HCT116 (cell line): Measurements from ENCODE around the gene CCNL1. TPM values are rescaled to one million over a fixed set of nuclear protein-coding genes. Genes with fewer than 3 reads are reported as not detected.

Experiments
- ATAC-seq: fragments of 200-7000 bp; cut with Tn5 transposase; 2 replicates; pipeline ENCODE4 v1.9.1; 2020; ENCODE audit warnings: mild to moderate bottlenecking, moderate library complexity
- BruUV-seq: library from RNA; stranded (reverse); fragments of 400-500 nt; replicated peaks from 2 replicates; lab custom pipeline; 2021; lab: Mats Ljungman, UMichigan
- CTCF ChIA-PET: fragments of 300-600 bp; sonication (Branson Sonifier 250); formaldehyde crosslinking; loops from one replicate; lab custom pipeline; 2021; ENCODE audit warnings: antibody characterized with exemption; lab: Charles Lee
- POLR2A ChIA-PET: fragments of 300-600, 350-600 bp; sonication (Branson Sonifier 250); formaldehyde crosslinking; loops from one replicate; lab custom pipeline; 2021; ENCODE audit warnings: antibody characterized with exemption; lab: Charles Lee
- RAD21 ChIA-PET, 2 experiments: fragments of 300-600 bp; sonication (Branson Sonifier 250); formaldehyde crosslinking; loops; one replicate each; lab custom pipeline; 2023; ENCODE audit warnings: low total read pairs in 2 of 2; ENCODE audit not compliant: uncharacterized antibody in 2 of 2, unreplicated experiment in 2 of 2, low non-redundant PET in 1 of 2; lab: Charles Lee
- DNase-seq: peaks from one replicate; pipeline ENCODE4 v3.0.0-alpha.2; 2010; ENCODE audit warnings: low read depth, low spot score
- H2AFZ ChIP-seq: fragments of 200-600 bp; shearing (Covaris generic), sonication (generic); 2 replicates; pipeline ENCODE4 v1.6.1; 2017; ENCODE audit warnings: low read depth, mixed run types, mixed read lengths, antibody characterized with exemption, low read length; ENCODE audit not compliant: poor library complexity, severe bottlenecking
- H3K27ac ChIP-seq: 2 replicates; pipeline ENCODE4 v1.5.1; 2012; ENCODE audit warnings: low read depth, low read length
- H3K27me3 ChIP-seq: fragments of 200-600 bp; sonication (generic); 2 replicates; pipeline ENCODE4 v1.6.1; 2016; ENCODE audit warnings: mixed run types, low read length, mixed read lengths; ENCODE audit not compliant: insufficient read depth
- H3K36me3 ChIP-seq, 2 experiments: fragments of 200-500 bp in 1 of 2; fragments of 200-600 bp in 1 of 2; sonication (Bioruptor generic) in 1 of 2; sonication (generic) in 1 of 2; 2 replicates each; pipeline versions ENCODE4 v1.5.1 to v1.6.1; 2014 to 2016; ENCODE audit warnings: low read length in 2 of 2, inconsistent platforms in 1 of 2, mixed read lengths in 1 of 2, mixed run types in 1 of 2; ENCODE audit not compliant: insufficient read depth in 2 of 2, control insufficient read depth in 1 of 2
- H3K4me1 ChIP-seq, 2 experiments: fragments of 200-600 bp in 1 of 2; sonication (generic) in 1 of 2; 2 replicates each; pipeline versions ENCODE4 v1.5.1 to v1.6.1; 2012 to 2017; ENCODE audit warnings: low read length in 2 of 2, inconsistent platforms in 1 of 2, mild to moderate bottlenecking in 1 of 2, mixed read lengths in 1 of 2, mixed run types in 1 of 2, moderate library complexity in 1 of 2; ENCODE audit not compliant: insufficient read depth in 2 of 2, control insufficient read depth in 1 of 2
- H3K4me2 ChIP-seq: fragments of 200-600 bp; sonication (generic); 2 replicates; pipeline ENCODE4 v1.6.1; 2017; ENCODE audit warnings: mixed run types, low read length, mixed read lengths
- H3K4me3 ChIP-seq, 2 experiments: fragments of 200-600 bp in 1 of 2; sonication (generic) in 1 of 2; replicated peaks in 1 of 2; 2 replicates each; pipeline ENCODE4 v1.5.1; 2011 to 2016; ENCODE audit warnings: low read length in 2 of 2, control low read depth in 1 of 2, low read depth in 1 of 2, mild to moderate bottlenecking in 1 of 2, mixed read lengths in 1 of 2, mixed run types in 1 of 2
- H3K79me2 ChIP-seq: fragments of 200-600 bp; sonication (generic); 2 replicates; pipeline ENCODE4 v1.6.1; 2017; ENCODE audit warnings: mild to moderate bottlenecking, mixed run types, low read length, moderate library complexity, mixed read lengths; ENCODE audit not compliant: insufficient read depth
- H3K9ac ChIP-seq: fragments of 200-600 bp; sonication (generic); 2 replicates; pipeline ENCODE4 v1.6.1; 2016; ENCODE audit warnings: low read length, mixed read lengths
- H3K9me2 ChIP-seq: fragments of 200-600 bp; sonication (generic), shearing (Covaris generic); 2 replicates; pipeline ENCODE4 v1.6.1; 2017; ENCODE audit warnings: mixed run types, mild to moderate bottlenecking, moderate library complexity; ENCODE audit not compliant: insufficient read depth
- H3K9me3 ChIP-seq, 2 experiments: fragments of 200-500 bp in 1 of 2; fragments of 200-600 bp in 1 of 2; sonication (Bioruptor generic) in 1 of 2; sonication (generic) in 1 of 2; 2 replicates each; pipeline ENCODE4 v1.6.1; 2014 to 2017; ENCODE audit warnings: low read length in 2 of 2, mixed read lengths in 2 of 2, inconsistent platforms in 1 of 2, low read depth in 1 of 2, mild to moderate bottlenecking in 1 of 2, mixed run types in 1 of 2, moderate library complexity in 1 of 2; ENCODE audit not compliant: control insufficient read depth in 1 of 2, insufficient read depth in 1 of 2
- H4K20me1 ChIP-seq: fragments of 200-600 bp; sonication (generic), shearing (Covaris generic); 2 replicates; pipeline ENCODE4 v1.6.1; 2017; ENCODE audit warnings: mixed run types, mild to moderate bottlenecking, moderate library complexity; ENCODE audit not compliant: insufficient read depth
- CBX3 ChIP-seq: IDR thresholded peaks from 2 replicates; pipeline ENCODE4 v1.6.1; 2012; ENCODE audit warnings: low read depth
- CEBPB ChIP-seq: IDR thresholded peaks from 2 replicates; pipeline ENCODE4 v1.6.1; 2012; ENCODE audit warnings: low read depth
- EGR1 ChIP-seq: IDR thresholded peaks from 2 replicates; pipeline ENCODE4 v1.6.1; 2012; ENCODE audit warnings: low read depth
- EZH2 ChIP-seq: fragments of 200-600 bp; sonication (generic); IDR thresholded peaks from 2 replicates; pipeline ENCODE4 v1.6.1; 2017; ENCODE audit warnings: antibody characterized with exemption, mixed run types
- EZH2phosphoT487 ChIP-seq: fragments of 200-600 bp; IDR thresholded peaks from 2 replicates; pipeline ENCODE4 v1.6.1; 2018; ENCODE audit warnings: antibody characterized with exemption, borderline replicate concordance
- FOSL1 ChIP-seq: IDR thresholded peaks from 2 replicates; pipeline ENCODE4 v1.6.1; 2012; ENCODE audit warnings: low read depth
- JUND ChIP-seq: IDR thresholded peaks from 2 replicates; pipeline ENCODE4 v1.6.1; 2012
- POLR2A ChIP-seq: IDR thresholded peaks from 2 replicates; pipeline ENCODE4 v1.7.0; 2011; ENCODE audit warnings: borderline replicate concordance; ENCODE audit not compliant: insufficient read depth, insufficient read length; ENCODE audit errors: extremely low read depth
- POLR2AphosphoS5 ChIP-seq: IDR thresholded peaks from 2 replicates; pipeline ENCODE4 v1.6.1; 2011; ENCODE audit warnings: mild to moderate bottlenecking, low read depth, low read length, moderate library complexity
- RAD21 ChIP-seq: IDR thresholded peaks from 2 replicates; pipeline ENCODE4 v1.6.1; 2012; ENCODE audit warnings: low read depth, mild to moderate bottlenecking
- SIN3A ChIP-seq: IDR thresholded peaks from 2 replicates; pipeline ENCODE4 v1.6.1; 2012; ENCODE audit warnings: low read depth
- SP1 ChIP-seq: IDR thresholded peaks from 2 replicates; pipeline ENCODE4 v1.6.1; 2012; ENCODE audit warnings: low read depth
- TCF7L2 ChIP-seq: IDR thresholded peaks from 2 replicates; pipeline ENCODE4 v1.7.0; 2011; ENCODE audit warnings: borderline replicate concordance, inconsistent platforms; ENCODE audit not compliant: insufficient read depth, insufficient read length; ENCODE audit errors: extremely low read depth
- YY1 ChIP-seq: IDR thresholded peaks from 2 replicates; pipeline ENCODE4 v1.6.1; 2011; ENCODE audit warnings: low read length, low read depth, moderate library complexity, mild to moderate bottlenecking; ENCODE audit not compliant: insufficient replicate concordance; ENCODE audit errors: extremely low read depth
- ZNF274 ChIP-seq: fragments of 200-500 bp; sonication (Bioruptor generic); IDR thresholded peaks from 2 replicates; pipeline ENCODE4 v1.6.1; 2014; ENCODE audit warnings: mild to moderate bottlenecking, low read depth, low read length, inconsistent platforms
- intact Hi-C: fragments of 100-400 bp; cut with micrococcal nuclease; formaldehyde crosslinking; loops from 2 replicates; pipeline ENCODE4 v1.10.0; 2022
- total RNA-seq: library from RNA; stranded (reverse); gene quantifications from one replicate; pipeline ENCODE4 v1.2.1, GENCODE V29; 2021; ENCODE audit not compliant: unreplicated experiment
- TF ChIP-seq, protein P1 (sequence below), 3 experiments: fragments of 200-600 bp in 1 of 3; sonication (generic) in 1 of 3; IDR thresholded peaks in 2 of 3; conservative IDR thresholded peaks in 1 of 3; 2 replicates each; pipeline ENCODE4 v1.5.1; 2012 to 2017; ENCODE audit warnings: low read depth in 2 of 3, low read length in 2 of 3, antibody characterized with exemption in 1 of 3, borderline replicate concordance in 1 of 3, control low read depth in 1 of 3, mild to moderate bottlenecking in 1 of 3, mixed read lengths in 1 of 3, mixed run types in 1 of 3, moderate library complexity in 1 of 3; ENCODE audit not compliant: insufficient read depth in 1 of 3
- TF ChIP-seq, protein P2 (sequence below): IDR thresholded peaks from 2 replicates; pipeline ENCODE4 v1.6.1; 2012; ENCODE audit warnings: low read depth
- TF ChIP-seq, protein P3 (sequence below): IDR thresholded peaks from 2 replicates; pipeline ENCODE4 v1.6.1; 2011; ENCODE audit warnings: mild to moderate bottlenecking, low read length, moderate library complexity; ENCODE audit not compliant: insufficient replicate concordance; ENCODE audit errors: extremely low read depth
- TF ChIP-seq, protein P4 (sequence below): IDR thresholded peaks from 2 replicates; pipeline ENCODE4 v1.6.1; 2012
- TF ChIP-seq, protein P5 (sequence below): IDR thresholded peaks from 2 replicates; pipeline ENCODE4 v1.6.1; 2012

Gene CCNL1
- total RNA-seq, 1 experiment from 2014 or later: 96.7 TPM

DNA sequence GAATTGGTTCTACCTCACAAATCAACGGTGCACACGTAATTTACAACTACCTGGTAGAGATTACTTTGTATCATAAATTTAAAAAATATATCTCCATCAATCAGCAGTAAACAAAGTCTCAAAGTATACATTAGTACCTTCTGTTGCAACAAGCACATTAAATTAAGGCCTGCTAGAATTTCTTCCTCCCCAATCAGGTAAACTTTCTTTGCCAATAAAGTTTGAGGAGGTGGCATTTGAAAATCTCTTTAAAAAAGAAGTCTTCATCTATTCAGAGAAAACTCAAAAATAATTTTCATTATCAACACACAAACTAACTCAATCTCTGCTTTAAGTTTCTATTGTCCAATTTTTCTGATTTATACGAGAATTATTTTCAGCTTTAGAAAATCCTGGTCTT, 4.4 kb downstream of the CCNL1 start:
- ChIA-PET RAD21 (no interaction called here), CTCF (no interaction called here), POLR2A (interaction anchor here (3.1 kb wide), 1 partner anchor 19 kb away, joined by 10 read pairs; no protein-coding TSS in a partner anchor)
- Histone ChIP-seq H3K27me3 (no peaks in the 10 kb centered on the region), H3K9ac (no peak overlapping the region), H3K9me2 (no peaks in the 10 kb centered on the region), H3K79me2 (peaks cover 93% of the 10 kb centered on the region), H3K4me1 (peaks cover 6 to 12% of the 10 kb centered on the region in 2 experiments; a peak in 3 of 4 replicates), H3K36me3 (peaks cover 81 to 85% of the 10 kb centered on the region in 2 experiments), H3K27ac (no peak overlapping the region), H3K4me3 (no peak overlapping the region), H2AFZ (no peak overlapping the region), H3K9me3 (no peaks in the 10 kb centered on the region), H3K4me2 (no peak overlapping the region), H4K20me1 (peaks cover 82% of the 10 kb centered on the region)
- intact Hi-C loops: no loop called here
- BruUV-seq: no TSS peak
- DNase-seq (no peak), ATAC-seq (no peak)
- TF ChIP-seq, protein P1, sequence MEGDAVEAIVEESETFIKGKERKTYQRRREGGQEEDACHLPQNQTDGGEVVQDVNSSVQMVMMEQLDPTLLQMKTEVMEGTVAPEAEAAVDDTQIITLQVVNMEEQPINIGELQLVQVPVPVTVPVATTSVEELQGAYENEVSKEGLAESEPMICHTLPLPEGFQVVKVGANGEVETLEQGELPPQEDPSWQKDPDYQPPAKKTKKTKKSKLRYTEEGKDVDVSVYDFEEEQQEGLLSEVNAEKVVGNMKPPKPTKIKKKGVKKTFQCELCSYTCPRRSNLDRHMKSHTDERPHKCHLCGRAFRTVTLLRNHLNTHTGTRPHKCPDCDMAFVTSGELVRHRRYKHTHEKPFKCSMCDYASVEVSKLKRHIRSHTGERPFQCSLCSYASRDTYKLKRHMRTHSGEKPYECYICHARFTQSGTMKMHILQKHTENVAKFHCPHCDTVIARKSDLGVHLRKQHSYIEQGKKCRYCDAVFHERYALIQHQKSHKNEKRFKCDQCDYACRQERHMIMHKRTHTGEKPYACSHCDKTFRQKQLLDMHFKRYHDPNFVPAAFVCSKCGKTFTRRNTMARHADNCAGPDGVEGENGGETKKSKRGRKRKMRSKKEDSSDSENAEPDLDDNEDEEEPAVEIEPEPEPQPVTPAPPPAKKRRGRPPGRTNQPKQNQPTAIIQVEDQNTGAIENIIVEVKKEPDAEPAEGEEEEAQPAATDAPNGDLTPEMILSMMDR (IDR thresholded peaks at IDR 0.05 in 2 of 3, conservative IDR thresholded peaks at IDR 0.05 in 1 of 3; ENCODE audit: borderline replicate concordance in 1 of 3, insufficient read depth in 1 of 3, low read depth in 2 of 3, low read length in 2 of 3): no peak
- no peak for TF ChIP-seq CBX3
- no peak for TF ChIP-seq TCF7L2
- no peak for TF ChIP-seq ZNF274
- TF ChIP-seq, protein P2, sequence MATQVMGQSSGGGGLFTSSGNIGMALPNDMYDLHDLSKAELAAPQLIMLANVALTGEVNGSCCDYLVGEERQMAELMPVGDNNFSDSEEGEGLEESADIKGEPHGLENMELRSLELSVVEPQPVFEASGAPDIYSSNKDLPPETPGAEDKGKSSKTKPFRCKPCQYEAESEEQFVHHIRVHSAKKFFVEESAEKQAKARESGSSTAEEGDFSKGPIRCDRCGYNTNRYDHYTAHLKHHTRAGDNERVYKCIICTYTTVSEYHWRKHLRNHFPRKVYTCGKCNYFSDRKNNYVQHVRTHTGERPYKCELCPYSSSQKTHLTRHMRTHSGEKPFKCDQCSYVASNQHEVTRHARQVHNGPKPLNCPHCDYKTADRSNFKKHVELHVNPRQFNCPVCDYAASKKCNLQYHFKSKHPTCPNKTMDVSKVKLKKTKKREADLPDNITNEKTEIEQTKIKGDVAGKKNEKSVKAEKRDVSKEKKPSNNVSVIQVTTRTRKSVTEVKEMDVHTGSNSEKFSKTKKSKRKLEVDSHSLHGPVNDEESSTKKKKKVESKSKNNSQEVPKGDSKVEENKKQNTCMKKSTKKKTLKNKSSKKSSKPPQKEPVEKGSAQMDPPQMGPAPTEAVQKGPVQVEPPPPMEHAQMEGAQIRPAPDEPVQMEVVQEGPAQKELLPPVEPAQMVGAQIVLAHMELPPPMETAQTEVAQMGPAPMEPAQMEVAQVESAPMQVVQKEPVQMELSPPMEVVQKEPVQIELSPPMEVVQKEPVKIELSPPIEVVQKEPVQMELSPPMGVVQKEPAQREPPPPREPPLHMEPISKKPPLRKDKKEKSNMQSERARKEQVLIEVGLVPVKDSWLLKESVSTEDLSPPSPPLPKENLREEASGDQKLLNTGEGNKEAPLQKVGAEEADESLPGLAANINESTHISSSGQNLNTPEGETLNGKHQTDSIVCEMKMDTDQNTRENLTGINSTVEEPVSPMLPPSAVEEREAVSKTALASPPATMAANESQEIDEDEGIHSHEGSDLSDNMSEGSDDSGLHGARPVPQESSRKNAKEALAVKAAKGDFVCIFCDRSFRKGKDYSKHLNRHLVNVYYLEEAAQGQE: no peak
- no peak for TF ChIP-seq SP1
- TF ChIP-seq, protein P3, sequence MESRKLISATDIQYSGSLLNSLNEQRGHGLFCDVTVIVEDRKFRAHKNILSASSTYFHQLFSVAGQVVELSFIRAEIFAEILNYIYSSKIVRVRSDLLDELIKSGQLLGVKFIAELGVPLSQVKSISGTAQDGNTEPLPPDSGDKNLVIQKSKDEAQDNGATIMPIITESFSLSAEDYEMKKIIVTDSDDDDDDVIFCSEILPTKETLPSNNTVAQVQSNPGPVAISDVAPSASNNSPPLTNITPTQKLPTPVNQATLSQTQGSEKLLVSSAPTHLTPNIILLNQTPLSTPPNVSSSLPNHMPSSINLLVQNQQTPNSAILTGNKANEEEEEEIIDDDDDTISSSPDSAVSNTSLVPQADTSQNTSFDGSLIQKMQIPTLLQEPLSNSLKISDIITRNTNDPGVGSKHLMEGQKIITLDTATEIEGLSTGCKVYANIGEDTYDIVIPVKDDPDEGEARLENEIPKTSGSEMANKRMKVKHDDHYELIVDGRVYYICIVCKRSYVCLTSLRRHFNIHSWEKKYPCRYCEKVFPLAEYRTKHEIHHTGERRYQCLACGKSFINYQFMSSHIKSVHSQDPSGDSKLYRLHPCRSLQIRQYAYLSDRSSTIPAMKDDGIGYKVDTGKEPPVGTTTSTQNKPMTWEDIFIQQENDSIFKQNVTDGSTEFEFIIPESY: no peak
- no peak for TF ChIP-seq EZH2phosphoT487
- no peak for TF ChIP-seq POLR2A
- no peak for TF ChIP-seq YY1
- TF ChIP-seq CEBPB: no peak
- TF ChIP-seq, protein P4, sequence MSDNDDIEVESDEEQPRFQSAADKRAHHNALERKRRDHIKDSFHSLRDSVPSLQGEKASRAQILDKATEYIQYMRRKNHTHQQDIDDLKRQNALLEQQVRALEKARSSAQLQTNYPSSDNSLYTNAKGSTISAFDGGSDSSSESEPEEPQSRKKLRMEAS: no peak
- no peak for TF ChIP-seq POLR2AphosphoS5
- no peak for TF ChIP-seq EZH2
- TF ChIP-seq, protein P5, sequence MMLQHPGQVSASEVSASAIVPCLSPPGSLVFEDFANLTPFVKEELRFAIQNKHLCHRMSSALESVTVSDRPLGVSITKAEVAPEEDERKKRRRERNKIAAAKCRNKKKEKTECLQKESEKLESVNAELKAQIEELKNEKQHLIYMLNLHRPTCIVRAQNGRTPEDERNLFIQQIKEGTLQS: no peak
- no peak for TF ChIP-seq EGR1
- TF ChIP-seq RAD21: no peak
- TF ChIP-seq FOSL1: no peak
- no peak for TF ChIP-seq JUND
- TF ChIP-seq SIN3A: no peak
